Measurements from ENCODE around the gene SPATS2.

SPATS2 gene

GRCh38 chr12:49335955-49336644 lies 31.2 kb upstream of the SPATS2 start:
- no peak for DNase-seq (ENCODE audit: low read depth in 2 of 2)

- DNase-seq (ENCODE audit: low read depth in 2 of 2): peak; percentile 78 to 91
These were observed 30.3 kb upstream of the SPATS2 start, which contains the start of gene C1QL4 for GRCh38 chr12:49336645-49337584. C1QL4 (minus strand) TSS chr12:49337188; CDS start chr12:49336477, 711 bp downstream.

- DNase-seq (ENCODE audit: low read depth in 2 of 2): no peak
These were observed 28.3 kb upstream of the SPATS2 start for GRCh38 chr12:49338830-49339463.

- no peak for DNase-seq (ENCODE audit: low read depth in 2 of 2)
These were observed 27.8 kb upstream of the SPATS2 start for GRCh38 chr12:49339464-49339861.

GRCh38 chr12:49340095-49340870 lies 27.0 kb upstream of the SPATS2 start:
- DNase-seq (ENCODE audit: low read depth in 2 of 2): no peak

- no peak for DNase-seq (ENCODE audit: low read depth in 2 of 2)
These were observed 26.1 kb upstream of the SPATS2 start for GRCh38 chr12:49340971-49341776.

GRCh38 chr12:49341777-49342065 lies 25.5 kb upstream of the SPATS2 start:
- no peak for DNase-seq (ENCODE audit: low read depth in 2 of 2)

- DNase-seq (ENCODE audit: low read depth in 2 of 2): peak; percentile 25 to 61
These were observed 25.0 kb upstream of the SPATS2 start for GRCh38 chr12:49342066-49342913.

GRCh38 chr12:49342914-49343731 lies 24.1 kb upstream of the SPATS2 start:
- no peak for DNase-seq (ENCODE audit: low read depth in 2 of 2)

GRCh38 chr12:49344486-49345050 lies 22.7 kb upstream of the SPATS2 start:
- DNase-seq (ENCODE audit: low read depth in 2 of 2): no peak

GRCh38 chr12:49345051-49345824 lies 22.0 kb upstream of the SPATS2 start:
- DNase-seq (ENCODE audit: low read depth in 2 of 2): no peak

- no peak for DNase-seq (ENCODE audit: low read depth in 2 of 2)
These were observed 21.2 kb upstream of the SPATS2 start for GRCh38 chr12:49345825-49346658.

GRCh38 chr12:49346659-49347310 lies 20.5 kb upstream of the SPATS2 start, which contains the start of gene DNAJC22:
DNAJC22 (plus strand) TSS chr12:49346888; CDS start chr12:49348873, 1,985 bp downstream.
- no peak for DNase-seq (ENCODE audit: low read depth in 2 of 2)

- DNase-seq (ENCODE audit: low read depth in 2 of 2): peak; percentile 58 to 71
These were observed 19.7 kb upstream of the SPATS2 start for GRCh38 chr12:49347311-49348193.

GRCh38 chr12:49348781-49349180 lies 18.5 kb upstream of the SPATS2 start:
- DNase-seq (ENCODE audit: low read depth in 2 of 2): no peak
